Testis (tissue), 2 donors: Measurements from ENCODE around the gene ANKK1.

Experiments
- POLR2A ChIP-seq: fragments of 450-650 bp; IDR thresholded peaks from one replicate; pipeline ENCODE4 v1.6.1; 2017; ENCODE audit warnings: antibody characterized with exemption, mild to moderate bottlenecking, moderate library complexity
- TF ChIP-seq, protein P1 (sequence below), 3 experiments: fragments of 450-650 bp in 2 of 3; fragments of 200-600 bp in 1 of 3; sonication (generic) in 1 of 3; IDR thresholded peaks; one replicate each; pipeline ENCODE4 v1.5.1; 2016 to 2019; ENCODE audit warnings: antibody characterized with exemption in 3 of 3, mild to moderate bottlenecking in 2 of 3, moderate library complexity in 1 of 3

DNA sequence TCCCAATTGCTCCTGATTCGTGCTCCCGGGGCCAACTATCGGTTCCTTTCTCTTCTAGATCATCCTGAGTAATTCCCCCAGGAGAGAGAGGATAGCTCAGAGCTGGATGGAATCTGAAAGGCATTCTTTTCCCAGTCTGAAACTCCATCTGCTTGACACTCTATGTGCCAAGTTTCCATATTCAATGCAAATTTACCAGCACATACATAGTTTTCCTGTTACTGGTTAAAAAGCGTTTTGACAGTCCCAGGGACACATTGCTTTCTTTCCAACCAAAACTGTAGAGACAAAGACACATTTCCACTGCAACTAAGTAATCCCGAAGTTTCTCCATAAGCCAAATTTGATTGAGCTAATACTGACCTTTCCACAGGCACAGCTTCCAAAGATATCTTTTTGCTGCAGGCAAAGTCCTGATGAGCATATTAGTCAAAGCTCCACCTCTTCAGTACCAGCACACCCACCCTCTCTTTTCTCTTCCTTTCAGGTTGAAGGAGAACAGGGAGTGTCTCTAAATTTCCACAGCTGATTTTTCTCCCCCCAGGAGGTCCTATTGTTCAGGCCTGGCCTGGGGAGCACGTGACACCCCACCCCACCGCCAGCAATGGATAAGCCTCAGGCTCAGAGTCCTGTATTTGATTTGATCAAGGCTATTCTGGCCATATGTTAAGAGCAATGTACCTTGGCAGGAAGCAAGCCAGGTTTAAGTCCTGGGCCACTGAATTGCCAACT, 9.7 kb upstream of the ANKK1 start:
- TF ChIP-seq POLR2A, result no peak
- TF ChIP-seq, protein P1, sequence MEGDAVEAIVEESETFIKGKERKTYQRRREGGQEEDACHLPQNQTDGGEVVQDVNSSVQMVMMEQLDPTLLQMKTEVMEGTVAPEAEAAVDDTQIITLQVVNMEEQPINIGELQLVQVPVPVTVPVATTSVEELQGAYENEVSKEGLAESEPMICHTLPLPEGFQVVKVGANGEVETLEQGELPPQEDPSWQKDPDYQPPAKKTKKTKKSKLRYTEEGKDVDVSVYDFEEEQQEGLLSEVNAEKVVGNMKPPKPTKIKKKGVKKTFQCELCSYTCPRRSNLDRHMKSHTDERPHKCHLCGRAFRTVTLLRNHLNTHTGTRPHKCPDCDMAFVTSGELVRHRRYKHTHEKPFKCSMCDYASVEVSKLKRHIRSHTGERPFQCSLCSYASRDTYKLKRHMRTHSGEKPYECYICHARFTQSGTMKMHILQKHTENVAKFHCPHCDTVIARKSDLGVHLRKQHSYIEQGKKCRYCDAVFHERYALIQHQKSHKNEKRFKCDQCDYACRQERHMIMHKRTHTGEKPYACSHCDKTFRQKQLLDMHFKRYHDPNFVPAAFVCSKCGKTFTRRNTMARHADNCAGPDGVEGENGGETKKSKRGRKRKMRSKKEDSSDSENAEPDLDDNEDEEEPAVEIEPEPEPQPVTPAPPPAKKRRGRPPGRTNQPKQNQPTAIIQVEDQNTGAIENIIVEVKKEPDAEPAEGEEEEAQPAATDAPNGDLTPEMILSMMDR (IDR thresholded peaks at IDR 0.05), result no peak
